A673 (cell line): ENCODE results near the gene FMNL3. TPM values are rescaled to one million over a fixed set of nuclear protein-coding genes. Genes with fewer than 3 reads are reported as not detected.
"Not testable (repeated sequence)": the region's sequence is repeated elsewhere in the genome, so short reads cannot be mapped to it uniquely, and the experiment has no call there.

Experiments
- BruUV-seq: library from RNA; stranded (reverse); fragments of 400-500 nt; replicated peaks from 2 replicates; lab custom pipeline; 2021; lab: Mats Ljungman, UMichigan
- CTCF ChIA-PET: fragments of 300-600 bp; sonication (Branson Sonifier 250); formaldehyde crosslinking; loops from one replicate; lab custom pipeline; 2022; ENCODE audit warnings: antibody characterized with exemption; lab: Charles Lee
- POLR2A ChIA-PET: fragments of 300-600 bp; sonication (Branson Sonifier 250); formaldehyde crosslinking; loops from one replicate; lab custom pipeline; 2022; ENCODE audit warnings: antibody characterized with exemption; ENCODE audit not compliant: low non-redundant PET; lab: Charles Lee
- DNase-seq: peaks from one replicate; pipeline ENCODE4 v3.0.0-alpha.2; 2015; ENCODE audit warnings: low spot score
- H3K27ac ChIP-seq: fragments of 200-600 bp; sonication (generic); 2 replicates; pipeline ENCODE4 v1.5.1; 2016; ENCODE audit warnings: mixed run types, low read depth, mild to moderate bottlenecking, mixed read lengths, antibody characterized with exemption, low read length; ENCODE audit not compliant: poor library complexity, severe bottlenecking
- H3K27me3 ChIP-seq: fragments of 200-600 bp; sonication (generic); replicated peaks from 2 replicates; pipeline ENCODE4 v1.6.1; 2017; ENCODE audit warnings: mixed run types, low read depth, mild to moderate bottlenecking, mixed read lengths, antibody characterized with exemption, low read length; ENCODE audit not compliant: insufficient read depth, poor library complexity
- H3K36me3 ChIP-seq: fragments of 200-600 bp; sonication (generic); 2 replicates; pipeline ENCODE4 v1.6.1; 2016; ENCODE audit warnings: mixed run types, mild to moderate bottlenecking, mixed read lengths, antibody characterized with exemption, low read length; ENCODE audit not compliant: insufficient read depth, poor library complexity, severe bottlenecking
- H3K4me1 ChIP-seq: fragments of 200-600 bp; sonication (generic); 2 replicates; pipeline ENCODE4 v1.6.1; 2017; ENCODE audit warnings: mixed run types, mild to moderate bottlenecking, mixed read lengths, antibody characterized with exemption, low read length; ENCODE audit not compliant: insufficient read depth, poor library complexity, severe bottlenecking
- H3K4me3 ChIP-seq: fragments of 200-600 bp; sonication (generic); 2 replicates; pipeline ENCODE4 v1.5.1; 2016; ENCODE audit warnings: low read depth, mixed run types, mild to moderate bottlenecking, mixed read lengths, low read length; ENCODE audit not compliant: poor library complexity, severe bottlenecking
- H3K9me3 ChIP-seq: fragments of 200-600 bp; sonication (generic); 2 replicates; pipeline ENCODE4 v1.6.1; 2016; ENCODE audit warnings: mixed run types, low read depth, mild to moderate bottlenecking, mixed read lengths, antibody characterized with exemption, low read length; ENCODE audit not compliant: poor library complexity, severe bottlenecking
- EZH2 ChIP-seq: fragments of 200-600 bp; sonication (generic); IDR thresholded peaks from 2 replicates; pipeline ENCODE4 v1.6.1; 2017; ENCODE audit warnings: borderline replicate concordance, low read depth, mild to moderate bottlenecking, mixed read lengths, antibody characterized with exemption, low read length; ENCODE audit not compliant: poor library complexity, severe bottlenecking
- intact Hi-C: fragments of 100-400 bp; cut with micrococcal nuclease; formaldehyde crosslinking; loops from one replicate; pipeline ENCODE4 v1.10.0; 2022; ENCODE audit not compliant: unreplicated experiment
- total RNA-seq: library from RNA; stranded (reverse); gene quantifications from 2 replicates; pipeline ENCODE4 v1.2.3, GENCODE V29; 2021
- TF ChIP-seq, protein P1 (sequence below): fragments of 300-800, 200-600 bp; sonication (generic); conservative IDR thresholded peaks from 2 replicates; pipeline ENCODE4 v1.5.1; 2017; ENCODE audit warnings: low read depth, mild to moderate bottlenecking, antibody characterized with exemption, low read length, moderate library complexity, mixed read lengths

FMNL3 gene
- total RNA-seq, 1 experiment from 2014 or later: 22.0 TPM

- ChIA-PET POLR2A (interaction anchor here (0.6 kb wide), 2 partner anchors 13 to 16 kb away, joined by 3 read pairs; no protein-coding TSS in a partner anchor), CTCF (interaction anchor here (0.6 kb wide), 1 partner anchor 16 kb away, joined by 4 read pairs; no protein-coding TSS in a partner anchor)
- Histone ChIP-seq H3K27ac (no peak overlapping the region), H3K4me1 (peaks cover 14% of the 10 kb centered on the region), H3K36me3 (no peaks in the 10 kb centered on the region), H3K9me3 (no peaks in the 10 kb centered on the region), H3K27me3 (no peaks in the 10 kb centered on the region), H3K4me3 (no peak overlapping the region)
- no peak for DNase-seq
- intact Hi-C loops: no loop called here
- TF ChIP-seq, protein P1, sequence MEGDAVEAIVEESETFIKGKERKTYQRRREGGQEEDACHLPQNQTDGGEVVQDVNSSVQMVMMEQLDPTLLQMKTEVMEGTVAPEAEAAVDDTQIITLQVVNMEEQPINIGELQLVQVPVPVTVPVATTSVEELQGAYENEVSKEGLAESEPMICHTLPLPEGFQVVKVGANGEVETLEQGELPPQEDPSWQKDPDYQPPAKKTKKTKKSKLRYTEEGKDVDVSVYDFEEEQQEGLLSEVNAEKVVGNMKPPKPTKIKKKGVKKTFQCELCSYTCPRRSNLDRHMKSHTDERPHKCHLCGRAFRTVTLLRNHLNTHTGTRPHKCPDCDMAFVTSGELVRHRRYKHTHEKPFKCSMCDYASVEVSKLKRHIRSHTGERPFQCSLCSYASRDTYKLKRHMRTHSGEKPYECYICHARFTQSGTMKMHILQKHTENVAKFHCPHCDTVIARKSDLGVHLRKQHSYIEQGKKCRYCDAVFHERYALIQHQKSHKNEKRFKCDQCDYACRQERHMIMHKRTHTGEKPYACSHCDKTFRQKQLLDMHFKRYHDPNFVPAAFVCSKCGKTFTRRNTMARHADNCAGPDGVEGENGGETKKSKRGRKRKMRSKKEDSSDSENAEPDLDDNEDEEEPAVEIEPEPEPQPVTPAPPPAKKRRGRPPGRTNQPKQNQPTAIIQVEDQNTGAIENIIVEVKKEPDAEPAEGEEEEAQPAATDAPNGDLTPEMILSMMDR: no peak
- TF ChIP-seq EZH2: no peak
- no TSS peak for BruUV-seq
Measured at GRCh38 chr12:49744363-49744885, 37.2 kb upstream of the FMNL3 start.

DNA sequence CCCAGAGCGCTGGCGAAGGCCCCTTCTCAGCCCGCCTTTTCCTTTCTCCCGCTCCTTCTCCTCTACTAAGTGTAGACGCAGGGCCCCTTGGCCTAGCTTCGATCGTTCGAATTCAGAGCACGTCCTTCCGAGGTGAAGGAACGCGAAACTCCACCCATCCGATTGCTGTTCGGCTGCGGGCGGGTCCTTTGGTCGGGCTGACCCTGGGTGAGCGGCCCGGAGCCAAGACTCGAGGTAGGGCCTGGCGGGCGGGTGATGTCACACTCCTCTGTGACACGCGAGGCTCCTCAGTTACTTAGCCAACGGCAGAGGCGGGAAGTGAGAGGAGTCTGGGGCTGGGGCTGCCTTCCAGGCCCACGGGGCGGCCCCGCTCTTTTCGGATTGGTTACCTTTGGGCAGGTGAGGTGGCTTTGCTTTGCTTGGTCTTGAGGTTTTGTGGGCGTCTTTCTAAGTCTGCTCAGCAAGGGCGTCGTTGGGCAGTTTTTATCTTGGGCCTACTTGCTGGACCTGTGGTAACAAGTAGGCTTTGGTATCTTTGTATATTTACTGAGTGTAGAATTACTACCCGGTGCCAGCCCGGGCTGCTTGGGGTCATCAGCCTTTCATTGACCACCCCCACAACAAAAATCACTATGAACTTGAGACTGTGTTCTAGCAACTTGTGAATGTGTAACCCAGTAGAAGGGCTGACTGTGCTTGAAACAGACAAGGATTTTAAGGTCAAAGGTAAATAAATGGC, 34.8 kb upstream of the FMNL3 start:
- TF ChIP-seq, protein P1: no peak
- no peak for TF ChIP-seq EZH2
- Histone ChIP-seq H3K4me1 (peaks cover 14% of the 10 kb centered on the region), H3K4me3 (peak overlapping the region; percentile 91), H3K27me3 (no peaks in the 10 kb centered on the region), H3K27ac (peak overlapping the region; percentile 95), H3K36me3 (no peaks in the 10 kb centered on the region), H3K9me3 (no peaks in the 10 kb centered on the region)
- POLR2A ChIA-PET: interaction anchor here (0.6 to 1.4 kb wide), 4 partner anchors 62 to 185 kb away, joined by 3 to 6 read pairs (median 3); no protein-coding TSS in a partner anchor
- CTCF ChIA-PET: interaction anchor here (0.6 to 1.6 kb wide), 11 partner anchors 20 to 119 kb away, joined by 3 to 6 read pairs (median 3); partner anchors contain the start of genes NCKAP5L and PRPF40B
- peak; percentile 72 for DNase-seq
- intact Hi-C loops: no loop called here
- BruUV-seq: no TSS peak

- intact Hi-C loops: no loop called here
- POLR2A ChIA-PET: interaction anchor here (0.5 to 1.4 kb wide), 12 partner anchors 8 to 374 kb away, joined by 3 to 22 read pairs (median 6); partner anchors contain the start of gene NCKAP5L
- H3K4me1 ChIP-seq: peaks cover 14% of the 10 kb centered on the region
- H3K27ac ChIP-seq: peak within 1 kb of the TSS; percentile 95
- no peaks in the 10 kb centered on the region for H3K27me3 ChIP-seq
- no TSS peak for BruUV-seq
- CTCF ChIA-PET: interaction anchor here (0.5 to 1.6 kb wide), 14 partner anchors 21 to 889 kb away, joined by 3 to 10 read pairs (median 4); partner anchors contain the start of genes DDX23, NCKAP5L and PRPF40B
- peak within 1 kb of the TSS; percentile 91 for H3K4me3 ChIP-seq
- TF ChIP-seq, protein P1: peak; percentile 98
- no peak for TF ChIP-seq EZH2
- H3K9me3 ChIP-seq: no peaks in the 10 kb centered on the region
- H3K36me3 ChIP-seq: no peaks in the 10 kb centered on the region
- DNase-seq: peak; percentile 100
Measured at GRCh38 chr12:49740930-49741881, 34.0 kb upstream of the FMNL3 start, which contains the start of gene TMBIM6. Gene TMBIM6, plus strand, starts transcription at chr12:49741557. Its CDS starts 10,937 bp downstream, at chr12:49752494.

GRCh38 chr12:49740277-49740676, 33.1 kb upstream of the FMNL3 start:
- H3K4me3 ChIP-seq, H3K27me3 ChIP-seq, H3K9me3 ChIP-seq, DNase-seq, H3K27ac ChIP-seq, H3K36me3 ChIP-seq, BruUV-seq, intact Hi-C loops: not testable (repeated sequence)
- ChIA-PET CTCF (interaction anchor here (0.7 kb wide), 1 partner anchor 62 kb away, joined by 6 read pairs; no protein-coding TSS in a partner anchor), POLR2A (interaction anchor here (0.6 kb wide), 1 partner anchor 9 kb away, joined by 5 read pairs; no protein-coding TSS in a partner anchor)
- H3K4me1 ChIP-seq: peaks cover 14% of the 10 kb centered on the region
